GM12875 (cell line): ENCODE measurements around the gene CILP.
A peak's percentile ranks its signal among the peaks of the same experiment; 100 is the strongest.
"Not testable (repeated sequence)": the region's sequence is repeated elsewhere in the genome, so short reads cannot be mapped to it uniquely, and the experiment has no call there.

Experiments
- H3K4me3 ChIP-seq: one replicate; pipeline ENCODE4 v1.5.1; 2011; ENCODE audit warnings: low read depth, low read length, control low read depth
- TF ChIP-seq, protein P1 (sequence below): IDR thresholded peaks from 2 replicates; pipeline ENCODE4 v1.5.1; 2011; ENCODE audit warnings: low read depth, mild to moderate bottlenecking, control low read depth, inconsistent platforms, low read length, moderate library complexity, borderline replicate concordance; ENCODE audit not compliant: insufficient read depth

CILP gene

DNA sequence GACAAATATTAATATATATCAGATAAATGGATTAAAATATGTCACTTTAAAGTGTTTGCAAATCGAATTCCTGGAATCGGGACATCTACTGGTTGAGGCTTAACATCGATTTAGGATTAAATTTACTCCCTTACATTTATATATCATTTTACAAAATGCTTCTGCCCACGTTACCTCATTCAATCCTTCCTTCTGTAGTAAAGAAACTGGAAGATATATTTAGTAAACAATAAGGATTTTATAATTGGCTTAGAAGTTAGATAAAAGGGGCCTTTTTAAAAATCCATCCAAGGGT is 27.5 kb downstream of the CILP start:
- H3K4me3 ChIP-seq: peak overlapping the region; percentile 94
- TF ChIP-seq, protein P1, sequence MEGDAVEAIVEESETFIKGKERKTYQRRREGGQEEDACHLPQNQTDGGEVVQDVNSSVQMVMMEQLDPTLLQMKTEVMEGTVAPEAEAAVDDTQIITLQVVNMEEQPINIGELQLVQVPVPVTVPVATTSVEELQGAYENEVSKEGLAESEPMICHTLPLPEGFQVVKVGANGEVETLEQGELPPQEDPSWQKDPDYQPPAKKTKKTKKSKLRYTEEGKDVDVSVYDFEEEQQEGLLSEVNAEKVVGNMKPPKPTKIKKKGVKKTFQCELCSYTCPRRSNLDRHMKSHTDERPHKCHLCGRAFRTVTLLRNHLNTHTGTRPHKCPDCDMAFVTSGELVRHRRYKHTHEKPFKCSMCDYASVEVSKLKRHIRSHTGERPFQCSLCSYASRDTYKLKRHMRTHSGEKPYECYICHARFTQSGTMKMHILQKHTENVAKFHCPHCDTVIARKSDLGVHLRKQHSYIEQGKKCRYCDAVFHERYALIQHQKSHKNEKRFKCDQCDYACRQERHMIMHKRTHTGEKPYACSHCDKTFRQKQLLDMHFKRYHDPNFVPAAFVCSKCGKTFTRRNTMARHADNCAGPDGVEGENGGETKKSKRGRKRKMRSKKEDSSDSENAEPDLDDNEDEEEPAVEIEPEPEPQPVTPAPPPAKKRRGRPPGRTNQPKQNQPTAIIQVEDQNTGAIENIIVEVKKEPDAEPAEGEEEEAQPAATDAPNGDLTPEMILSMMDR: no peak

DNA sequence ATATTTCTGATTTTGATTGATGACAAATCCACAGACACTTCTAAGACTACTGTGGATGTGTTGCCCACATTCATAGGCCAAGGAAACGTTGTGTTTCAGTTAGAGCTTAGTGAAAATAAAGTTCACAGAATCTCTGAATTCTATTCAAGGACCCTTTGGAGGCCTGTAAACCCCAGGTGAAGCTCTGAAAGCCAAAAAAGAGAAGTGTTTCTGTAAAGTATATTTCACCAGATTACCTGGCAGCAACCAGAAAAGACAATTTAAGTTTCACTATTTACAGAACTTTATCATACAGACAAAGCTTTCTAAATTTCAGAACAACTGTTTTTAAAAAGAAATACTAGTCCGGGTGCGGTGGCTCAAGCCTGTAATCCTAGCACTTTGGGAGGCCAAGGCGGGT is 28.7 kb downstream of the CILP start:
- peak overlapping the region; percentile 38 for H3K4me3 ChIP-seq

DNA sequence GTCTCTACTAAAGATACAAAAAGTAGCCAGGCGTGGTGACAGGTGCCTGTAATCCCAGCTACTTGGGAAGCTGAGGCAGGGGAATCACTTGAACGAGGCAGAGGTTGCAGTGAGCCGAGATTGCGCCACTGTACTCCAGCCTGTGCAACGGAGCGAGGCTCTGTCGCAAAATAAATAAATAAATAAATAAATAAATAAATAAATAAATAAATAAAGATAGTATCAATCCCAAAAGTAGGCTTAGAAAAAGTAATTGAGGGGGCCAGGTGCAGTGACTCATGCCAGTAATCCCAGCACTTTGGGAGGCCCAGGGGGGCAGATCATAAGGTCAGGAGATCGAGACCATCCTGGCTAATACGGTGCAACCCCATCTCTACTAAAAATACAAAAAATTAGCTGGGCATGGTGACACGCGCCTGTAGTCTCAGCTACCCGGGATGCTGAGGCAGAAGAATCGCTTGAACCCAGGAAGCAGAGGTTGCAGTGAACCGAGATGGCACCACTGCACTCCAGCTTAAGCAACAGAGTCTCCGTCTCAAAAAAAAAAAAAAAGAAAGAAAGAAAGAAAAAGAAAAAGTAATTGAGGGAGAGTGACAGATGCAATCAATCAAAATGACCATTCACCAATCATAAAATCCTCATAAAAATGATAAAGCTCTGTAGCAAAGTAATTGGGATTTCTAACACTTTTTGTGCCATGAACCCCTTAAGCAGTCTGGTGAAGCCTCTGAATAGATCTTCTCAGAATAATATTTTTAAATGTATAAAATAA is 29.5 kb downstream of the CILP start:
- H3K4me3 ChIP-seq: not testable (repeated sequence)

More for the DNA sequence above, 28.7 kb downstream of the CILP start:
- TF ChIP-seq, protein P1: no peak

DNA sequence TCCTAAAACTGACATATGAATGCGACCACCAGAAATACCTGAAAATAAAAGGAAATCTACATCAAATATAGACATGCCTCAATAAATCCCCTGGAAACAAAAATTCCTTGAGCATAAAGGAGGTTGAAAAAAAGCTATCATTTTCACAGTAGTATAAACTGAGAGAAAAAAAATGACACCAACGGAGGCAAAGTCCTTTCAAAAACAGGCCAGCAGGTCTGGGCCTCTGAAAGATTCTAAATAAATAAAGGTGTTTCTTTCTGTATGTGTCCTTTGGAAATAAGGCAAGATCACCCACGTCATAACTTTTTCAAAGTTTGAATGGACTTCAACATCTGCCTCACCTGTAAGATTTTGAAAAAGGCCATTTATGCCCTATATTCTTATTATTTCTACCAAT is 31.1 kb downstream of the CILP start:
- no peak overlapping the region for H3K4me3 ChIP-seq
- TF ChIP-seq, protein P1: no peak

DNA sequence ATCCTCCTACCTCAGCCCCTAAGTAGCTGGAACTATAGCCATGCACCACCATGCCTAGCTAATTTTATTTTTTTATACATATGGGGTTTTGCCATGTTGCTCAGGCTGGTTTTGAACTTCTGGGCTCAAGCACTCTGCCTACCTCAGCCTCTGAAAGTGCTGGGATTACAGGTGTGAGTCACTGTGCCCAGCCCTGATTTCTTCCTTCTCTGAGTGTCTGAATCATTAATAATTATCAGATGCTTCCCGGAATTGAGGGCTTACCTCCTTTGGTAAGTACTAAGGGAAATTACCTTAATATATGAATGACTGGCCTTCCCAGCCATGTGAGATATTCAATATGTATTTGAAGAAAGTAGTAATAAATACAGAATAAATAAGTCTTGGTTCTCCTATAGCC is 33.4 kb downstream of the CILP start:
- TF ChIP-seq, protein P1: no peak
- H3K4me3 ChIP-seq: no peak overlapping the region

DNA sequence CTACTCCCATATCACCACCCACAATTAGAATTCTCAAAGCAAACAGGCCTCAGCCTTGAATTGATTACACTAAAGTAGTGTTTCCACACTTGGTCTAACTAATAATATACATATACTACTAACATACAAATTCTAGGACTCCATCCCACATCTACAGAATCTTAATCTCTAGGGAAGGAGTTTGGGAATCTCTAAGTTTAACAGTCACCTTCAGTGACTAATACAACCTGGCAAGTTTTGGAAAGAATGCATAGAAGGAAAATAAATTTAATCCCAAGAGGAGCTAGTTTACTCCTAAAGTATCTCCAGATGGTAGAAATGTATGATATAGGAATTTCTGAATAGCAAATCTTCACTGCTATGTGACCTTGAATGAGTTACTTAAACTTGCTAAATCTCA is 35.2 kb downstream of the CILP start:
- no peak overlapping the region for H3K4me3 ChIP-seq
- TF ChIP-seq, protein P1: no peak

DNA sequence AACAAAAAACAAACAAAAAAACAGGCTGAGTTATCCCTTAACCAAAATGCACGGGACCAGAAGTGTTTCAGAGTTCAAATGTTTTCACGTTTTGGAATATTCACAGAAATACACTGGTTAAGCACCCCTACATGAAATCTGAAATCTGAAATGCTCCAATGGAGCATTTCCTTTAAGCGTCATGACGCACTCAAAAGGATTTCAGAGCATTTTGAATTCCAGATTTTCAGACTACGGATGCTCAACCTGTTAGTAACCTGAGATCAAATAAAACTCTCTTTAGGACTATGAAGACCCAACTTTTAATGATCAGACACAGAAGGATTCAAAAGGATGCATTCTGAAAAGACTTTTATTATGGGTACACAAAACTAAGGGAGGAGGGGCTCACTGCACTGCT is 35.8 kb downstream of the CILP start:
- TF ChIP-seq, protein P1: no peak
- H3K4me3 ChIP-seq: no peak overlapping the region

DNA sequence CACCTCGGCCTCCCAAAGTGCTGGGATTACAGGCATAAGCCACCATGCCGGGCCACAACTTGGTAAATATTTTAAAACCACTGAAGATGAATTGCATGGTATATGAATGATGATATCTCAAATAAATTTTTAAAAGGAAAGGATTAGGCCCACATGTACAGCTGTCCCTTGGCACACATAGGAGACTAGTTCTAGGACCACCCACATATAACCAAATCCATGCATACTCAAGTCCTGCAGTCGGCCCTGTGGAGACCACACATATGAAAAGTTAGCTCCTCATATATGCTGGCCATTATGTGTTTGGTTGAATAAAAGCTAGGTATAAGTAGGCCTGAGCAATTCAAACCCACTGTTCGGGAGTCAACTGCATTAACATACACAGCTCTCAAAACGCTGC is 36.8 kb downstream of the CILP start:
- TF ChIP-seq, protein P1: no peak
- H3K4me3 ChIP-seq: no peak overlapping the region
